ENCODE measurements around the gene CSK.

DNA sequence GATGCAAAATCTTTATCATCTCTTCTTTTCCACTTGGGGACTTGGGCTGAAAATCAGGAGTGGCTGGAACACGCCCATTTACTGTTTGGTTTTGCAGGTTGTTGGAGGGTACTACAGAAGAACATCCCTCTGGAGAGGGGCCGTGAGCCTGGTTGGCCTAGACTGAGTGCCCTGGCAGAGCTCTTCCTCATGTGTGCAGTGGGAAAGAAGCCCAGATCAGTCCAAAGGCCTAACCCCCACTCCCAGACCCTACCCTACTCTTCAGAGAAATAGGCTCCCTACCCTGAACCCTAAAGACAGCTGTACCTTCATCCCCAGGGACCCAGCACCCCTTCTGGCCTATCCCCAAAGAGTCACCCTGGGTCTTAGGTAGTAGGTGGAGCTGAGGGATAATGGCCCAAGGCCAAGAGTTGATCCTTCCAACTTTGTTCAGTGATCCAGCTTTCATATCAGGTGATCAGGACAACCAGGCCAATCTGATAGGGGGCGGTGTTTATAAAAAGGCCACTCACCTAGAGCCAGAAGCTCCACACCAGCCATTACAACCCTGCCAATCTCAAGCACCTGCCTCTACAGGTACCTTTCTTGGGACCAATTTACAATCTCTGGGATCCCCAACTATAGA lies 33.4 kb upstream of the CSK start, which contains the start of gene CYP1A2:
- TF ChIP-seq CTCF (conservative IDR thresholded peaks at IDR 0.05 in 1 of 2, IDR thresholded peaks at IDR 0.05 in 1 of 2; ENCODE audit: extremely low read depth in 1 of 2, insufficient read depth in 1 of 2, low read depth in 1 of 2, low read length in 2 of 2) (no peak), EZH2 (IDR thresholded peaks at IDR 0.05; ENCODE audit: borderline replicate concordance, low read length) (no peak)

Data from mammary epithelial cell (primary cell).